MM.1S (cell line): Measurements from ENCODE around the gene NR6A1.

ENCODE experiments used
- DNase-seq: peaks from one replicate; pipeline ENCODE4 v3.0.0-alpha.2; 2015
- H2AFZ ChIP-seq: fragments of 300-600 bp; sonication (generic); 2 replicates; pipeline ENCODE4 v1.6.0; 2016; ENCODE audit warnings: antibody characterized with exemption, low read length
- H3F3A ChIP-seq: fragments of 300-600 bp; sonication (generic); 2 replicates; pipeline ENCODE4 v1.6.1; 2016; ENCODE audit warnings: mild to moderate bottlenecking, antibody characterized with exemption, low read length, moderate library complexity, mixed read lengths; ENCODE audit not compliant: insufficient read depth
- H3K27ac ChIP-seq: fragments of 300-600 bp; sonication (generic); 2 replicates; pipeline ENCODE4 v1.5.1; 2016; ENCODE audit warnings: mild to moderate bottlenecking, low read length
- H3K27me3 ChIP-seq: fragments of 300-600 bp; sonication (generic); replicated peaks from 2 replicates; pipeline ENCODE4 v1.6.0; 2016; ENCODE audit warnings: low read length; ENCODE audit not compliant: insufficient read depth
- H3K36me3 ChIP-seq: fragments of 300-600 bp; sonication (generic); replicated peaks from 2 replicates; pipeline ENCODE4 v1.6.1; 2016; ENCODE audit warnings: mild to moderate bottlenecking, low read length, mixed read lengths; ENCODE audit not compliant: insufficient read depth
- H3K4me1 ChIP-seq: fragments of 300-600 bp; sonication (generic); 2 replicates; pipeline ENCODE4 v1.6.1; 2016; ENCODE audit warnings: low read length, mixed read lengths
- H3K4me2 ChIP-seq: fragments of 300-600 bp; sonication (generic); 2 replicates; pipeline ENCODE4 v1.6.0; 2016; ENCODE audit warnings: low read depth, low read length
- H3K4me3 ChIP-seq: fragments of 300-600 bp; sonication (generic); 2 replicates; pipeline ENCODE4 v1.5.1; 2016; ENCODE audit warnings: low read length, mixed read lengths
- H3K79me2 ChIP-seq: fragments of 300-600 bp; sonication (generic); 2 replicates; pipeline ENCODE4 v1.6.1; 2016; ENCODE audit warnings: mixed run types, low read length, mixed read lengths
- H3K9ac ChIP-seq: fragments of 300-600 bp; sonication (generic); 2 replicates; pipeline ENCODE4 v1.6.1; 2016; ENCODE audit warnings: low read length, mixed read lengths
- H3K9me2 ChIP-seq: fragments of 300-600 bp; sonication (generic); replicated peaks from 2 replicates; pipeline ENCODE4 v1.6.1; 2016; ENCODE audit warnings: mild to moderate bottlenecking, low read length, mixed read lengths; ENCODE audit not compliant: insufficient read depth
- H3K9me3 ChIP-seq: fragments of 300-600 bp; sonication (generic); replicated peaks from 2 replicates; pipeline ENCODE4 v1.6.1; 2016; ENCODE audit warnings: mild to moderate bottlenecking, low read length, mixed read lengths; ENCODE audit not compliant: insufficient read depth
- H4K20me1 ChIP-seq: fragments of 300-600 bp; sonication (generic); 2 replicates; pipeline ENCODE4 v1.6.1; 2016; ENCODE audit warnings: mild to moderate bottlenecking, low read length, moderate library complexity, mixed read lengths; ENCODE audit not compliant: insufficient read depth
- CTCF ChIP-seq: fragments of 300-600 bp; sonication (generic); IDR thresholded peaks from 2 replicates; pipeline ENCODE4 v1.5.1; 2016; ENCODE audit warnings: antibody characterized with exemption, low read length, mixed read lengths
- EZH2 ChIP-seq: fragments of 300-600 bp; sonication (generic); optimal IDR thresholded peaks from 2 replicates; pipeline ENCODE3; 2017; ENCODE audit warnings: low read depth, mild to moderate bottlenecking, antibody characterized with exemption, low read length, mixed read lengths
- EZH2phosphoT487 ChIP-seq: fragments of 300-600 bp; sonication (generic); IDR thresholded peaks from 2 replicates; pipeline ENCODE4 v1.6.1; 2018; ENCODE audit warnings: antibody characterized with exemption, low read length

Gene NR6A1

GRCh38 chr9:124503713-124504529, 267.2 kb downstream of the NR6A1 start:
- Histone ChIP-seq H2AFZ (no peak overlapping the region), H3K27me3 (peaks cover 53% of the 10 kb centered on the region), H3K4me2 (no peak overlapping the region)

GRCh38 chr9:124502711-124503702, 268.1 kb downstream of the NR6A1 start:
- Histone ChIP-seq H4K20me1 (no peaks in the 10 kb centered on the region), H3K4me3 (no peak overlapping the region), H3F3A (no peaks in the 10 kb centered on the region), H3K4me2 (no peak overlapping the region), H3K36me3 (no peaks in the 10 kb centered on the region), H3K27me3 (peaks cover 62% of the 10 kb centered on the region), H3K9me3 (no peaks in the 10 kb centered on the region), H3K27ac (no peak overlapping the region), H2AFZ (no peak overlapping the region), H3K9me2 (no peaks in the 10 kb centered on the region), H3K9ac (no peak overlapping the region), H3K4me1 (no peaks in the 10 kb centered on the region), H3K79me2 (no peaks in the 10 kb centered on the region)
- DNase-seq, result no peak
- no peak for TF ChIP-seq EZH2
- TF ChIP-seq EZH2phosphoT487, result no peak
- TF ChIP-seq CTCF, result no peak

More at GRCh38 chr9:124503713-124504529, 267.2 kb downstream of the NR6A1 start:
- no peaks in the 10 kb centered on the region for H3K9me3 ChIP-seq
- no peak overlapping the region for H3K4me3 ChIP-seq
- H3K36me3 ChIP-seq, result no peaks in the 10 kb centered on the region
- no peaks in the 10 kb centered on the region for H4K20me1 ChIP-seq
- H3F3A ChIP-seq, result no peaks in the 10 kb centered on the region
- no peaks in the 10 kb centered on the region for H3K9me2 ChIP-seq
- H3K4me1 ChIP-seq, result no peaks in the 10 kb centered on the region
- TF ChIP-seq EZH2 (no peak), CTCF (no peak), EZH2phosphoT487 (no peak)
- no peak overlapping the region for H3K27ac ChIP-seq
- H3K9ac ChIP-seq, result no peak overlapping the region
- no peaks in the 10 kb centered on the region for H3K79me2 ChIP-seq
- no peak for DNase-seq

GRCh38 chr9:124501771-124502320, 269.3 kb downstream of the NR6A1 start:
- no peaks in the 10 kb centered on the region for H3K36me3 ChIP-seq
- peaks cover 74% of the 10 kb centered on the region for H3K27me3 ChIP-seq
- H3K4me1 ChIP-seq, result no peaks in the 10 kb centered on the region
- no peaks in the 10 kb centered on the region for H3F3A ChIP-seq
- no peaks in the 10 kb centered on the region for H3K9me3 ChIP-seq
- no peaks in the 10 kb centered on the region for H3K9me2 ChIP-seq
- H4K20me1 ChIP-seq, result no peaks in the 10 kb centered on the region
- no peak overlapping the region for H3K9ac ChIP-seq
- TF ChIP-seq EZH2phosphoT487 (no peak), CTCF (no peak), EZH2 (no peak)
- no peak overlapping the region for H2AFZ ChIP-seq
- no peak overlapping the region for H3K27ac ChIP-seq
- H3K79me2 ChIP-seq, result no peaks in the 10 kb centered on the region
- H3K4me3 ChIP-seq, result no peak overlapping the region
- no peak overlapping the region for H3K4me2 ChIP-seq
- DNase-seq, result no peak
